Stomach (tissue), 4 donors: ENCODE results near the gene PIK3R4.

Experiments used
- CTCF ChIP-seq, 7 experiments: fragments of 450-650 bp in 4 of 7; fragments of 200-600 bp in 3 of 7; sonication (generic) in 3 of 7; IDR thresholded peaks; one replicate each; pipeline ENCODE4 v1.5.1; 2016 to 2019; ENCODE audit warnings: antibody characterized with exemption in 7 of 7, control low read depth in 2 of 7, mild to moderate bottlenecking in 1 of 7
- POLR2A ChIP-seq, 4 donors: fragments of 450-650 bp; IDR thresholded peaks; one replicate each; pipeline ENCODE4 v1.6.1; 2016; ENCODE audit warnings: antibody characterized with exemption in 4 of 4, control low read depth in 2 of 4, mild to moderate bottlenecking in 1 of 4, moderate library complexity in 1 of 4

GRCh38 chr3:130705501-130705900, 41.1 kb downstream of the PIK3R4 start:
- TF ChIP-seq CTCF (IDR thresholded peaks at IDR 0.05): no peak
- TF ChIP-seq POLR2A (IDR thresholded peaks at IDR 0.05): no peak
